ENCODE data around the gene UGT1A10. TPM values are rescaled to one million over a fixed set of nuclear protein-coding genes. Genes with fewer than 3 reads are reported as not detected.

Gene UGT1A10
- total RNA-seq, 1 experiment from 2014 or later = not detected

GRCh38 chr2:233761040-233761769, 125.0 kb downstream of the UGT1A10 start:
- in situ Hi-C loops (cut with HindIII; ENCODE audit: low sequenced_read_pairs) = no loop called here
- no peak for DNase-seq (ENCODE audit: low spot score)

GRCh38 chr2:233764264-233764663, 128.0 kb downstream of the UGT1A10 start:
- in situ Hi-C loops (cut with HindIII; ENCODE audit: low sequenced_read_pairs) = no loop called here
- DNase-seq (ENCODE audit: low spot score) = no peak

- DNase-seq (ENCODE audit: low spot score) = no peak
- in situ Hi-C loops (cut with HindIII; ENCODE audit: low sequenced_read_pairs) = no loop called here
Measured at GRCh38 chr2:233764761-233765160, 128.5 kb downstream of the UGT1A10 start.

GRCh38 chr2:233766416-233766815, 130.2 kb downstream of the UGT1A10 start:
- no peak for DNase-seq (ENCODE audit: low spot score)
- in situ Hi-C loops (cut with HindIII; ENCODE audit: low sequenced_read_pairs) = no loop called here

GRCh38 chr2:233768076-233768475, 131.8 kb downstream of the UGT1A10 start:
- in situ Hi-C loops (cut with HindIII; ENCODE audit: low sequenced_read_pairs) = no loop called here
- DNase-seq (ENCODE audit: low spot score) = no peak

- no peak for DNase-seq (ENCODE audit: low spot score)
- in situ Hi-C loops (cut with HindIII; ENCODE audit: low sequenced_read_pairs) = no loop called here
Measured at GRCh38 chr2:233769260-233769659, 133.0 kb downstream of the UGT1A10 start.

GRCh38 chr2:233772153-233772552, 135.9 kb downstream of the UGT1A10 start:
- DNase-seq (ENCODE audit: low spot score) = no peak
- in situ Hi-C loops (cut with HindIII; ENCODE audit: low sequenced_read_pairs) = no loop called here

GRCh38 chr2:233772583-233772982, 136.3 kb downstream of the UGT1A10 start:
- DNase-seq (ENCODE audit: low spot score) = no peak
- in situ Hi-C loops (cut with HindIII; ENCODE audit: low sequenced_read_pairs) = no loop called here

- in situ Hi-C loops (cut with HindIII; ENCODE audit: low sequenced_read_pairs) = no loop called here
- DNase-seq (ENCODE audit: low spot score) = no peak
Measured at GRCh38 chr2:233773854-233774253, 137.6 kb downstream of the UGT1A10 start.

- in situ Hi-C loops (cut with HindIII; ENCODE audit: low sequenced_read_pairs) = no loop called here
- DNase-seq (ENCODE audit: low spot score) = no peak
Measured at GRCh38 chr2:233775414-233775813, 139.2 kb downstream of the UGT1A10 start.

- in situ Hi-C loops (cut with HindIII; ENCODE audit: low sequenced_read_pairs) = no loop called here
- no peak for DNase-seq (ENCODE audit: low spot score)
Measured at GRCh38 chr2:233778030-233778429, 141.8 kb downstream of the UGT1A10 start, which contains the start of gene MROH2A. Gene MROH2A (plus strand): TSS chr2:233778330. CDS start chr2:233779359, 1,029 bp downstream.

- in situ Hi-C loops (cut with HindIII; ENCODE audit: low sequenced_read_pairs) = no loop called here
- DNase-seq (ENCODE audit: low spot score) = no peak
Measured at GRCh38 chr2:233779722-233780121, 143.5 kb downstream of the UGT1A10 start.

- in situ Hi-C loops (cut with HindIII; ENCODE audit: low sequenced_read_pairs) = no loop called here
- no peak for DNase-seq (ENCODE audit: low spot score)
Measured at GRCh38 chr2:233780771-233781170, 144.5 kb downstream of the UGT1A10 start.

- DNase-seq (ENCODE audit: low spot score) = no peak
- in situ Hi-C loops (cut with HindIII; ENCODE audit: low sequenced_read_pairs) = no loop called here
Measured at GRCh38 chr2:233789554-233789953, 153.3 kb downstream of the UGT1A10 start.

- DNase-seq (ENCODE audit: low spot score) = no peak
- in situ Hi-C loops (cut with HindIII; ENCODE audit: low sequenced_read_pairs) = no loop called here
Measured at GRCh38 chr2:233791151-233791882, 155.1 kb downstream of the UGT1A10 start.

GRCh38 chr2:233791883-233792329, 155.7 kb downstream of the UGT1A10 start:
- DNase-seq (ENCODE audit: low spot score) = no peak
- in situ Hi-C loops (cut with HindIII; ENCODE audit: low sequenced_read_pairs) = no loop called here

- in situ Hi-C loops (cut with HindIII; ENCODE audit: low sequenced_read_pairs) = no loop called here
- no peak for DNase-seq (ENCODE audit: low spot score)
Measured at GRCh38 chr2:233792720-233793119, 156.5 kb downstream of the UGT1A10 start.

GRCh38 chr2:233793465-233794127, 157.3 kb downstream of the UGT1A10 start:
- DNase-seq (ENCODE audit: low spot score) = no peak
- in situ Hi-C loops (cut with HindIII; ENCODE audit: low sequenced_read_pairs) = no loop called here

- in situ Hi-C loops (cut with HindIII; ENCODE audit: low sequenced_read_pairs) = no loop called here
- no peak for DNase-seq (ENCODE audit: low spot score)
Measured at GRCh38 chr2:233794128-233794658, 157.9 kb downstream of the UGT1A10 start.

GRCh38 chr2:233795735-233796171, 159.5 kb downstream of the UGT1A10 start:
- no peak for DNase-seq (ENCODE audit: low spot score)
- in situ Hi-C loops (cut with HindIII; ENCODE audit: low sequenced_read_pairs) = no loop called here
